GM23338 (cell line): ENCODE measurements around the gene PEPD. TPM values are rescaled to one million over a fixed set of nuclear protein-coding genes. Genes with fewer than 3 reads are reported as not detected.

Experiments used
- ATAC-seq: fragments of 200-7000 bp; cut with Tn5 transposase; 3 replicates; pipeline ENCODE4 v1.9.1; 2020
- DNase-seq: peaks from one replicate; pipeline ENCODE4 v3.0.0-alpha.2; 2015; ENCODE audit warnings: low spot score
- H2AFZ ChIP-seq: fragments of 200-600 bp; sonication (generic); 2 replicates; pipeline ENCODE4 v1.8.0; 2016; ENCODE audit warnings: antibody characterized with exemption, mild to moderate bottlenecking, moderate library complexity
- H3F3A ChIP-seq: fragments of 200-600 bp; sonication (generic); replicated peaks from 2 replicates; pipeline ENCODE4 v1.8.0; 2017; ENCODE audit warnings: antibody characterized with exemption, mixed run types, low read depth
- H3K27ac ChIP-seq: fragments of 200-600 bp; sonication (generic); 2 replicates; pipeline ENCODE4 v1.6.1; 2016; ENCODE audit warnings: low read depth
- H3K27me3 ChIP-seq: fragments of 200-600 bp; sonication (generic); 2 replicates; pipeline ENCODE4 v1.8.0; 2016; ENCODE audit warnings: mild to moderate bottlenecking, mixed run types, moderate library complexity; ENCODE audit not compliant: insufficient read depth
- H3K36me3 ChIP-seq: fragments of 200-600 bp; sonication (generic); 2 replicates; pipeline ENCODE4 v1.8.0; 2016; ENCODE audit warnings: mild to moderate bottlenecking; ENCODE audit not compliant: insufficient read depth
- H3K4me1 ChIP-seq: fragments of 200-600 bp; sonication (generic); 2 replicates; pipeline ENCODE4 v1.8.0; 2016; ENCODE audit warnings: mild to moderate bottlenecking, moderate library complexity; ENCODE audit not compliant: insufficient read depth
- H3K4me2 ChIP-seq: fragments of 200-600 bp; sonication (generic); 2 replicates; pipeline ENCODE4 v1.7.1; 2017; ENCODE audit warnings: mixed run types
- H3K4me3 ChIP-seq: fragments of 200-600 bp; sonication (generic); 2 replicates; pipeline ENCODE4 v1.6.1; 2016; ENCODE audit warnings: mixed run types
- H3K79me2 ChIP-seq: fragments of 200-600 bp; sonication (generic); replicated peaks from 2 replicates; pipeline ENCODE4 v1.8.0; 2017; ENCODE audit warnings: mild to moderate bottlenecking; ENCODE audit not compliant: insufficient read depth
- H3K9me2 ChIP-seq: fragments of 200-600 bp; sonication (generic); 2 replicates; pipeline ENCODE4 v1.8.0; 2017; ENCODE audit not compliant: insufficient read depth
- H4K20me1 ChIP-seq: fragments of 200-600 bp; sonication (generic); replicated peaks from 2 replicates; pipeline ENCODE4 v1.8.0; 2017; ENCODE audit warnings: mild to moderate bottlenecking; ENCODE audit not compliant: insufficient read depth
- H3K27ac Mint-ChIP-seq: 2 replicates; pipeline ENCODE4 v1.8.0; 2020; ENCODE audit warnings: inconsistent platforms, mild to moderate bottlenecking, moderate library complexity, mixed read lengths
- H3K27me3 Mint-ChIP-seq: 3 replicates; pipeline ENCODE4 v1.8.0; 2022; ENCODE audit warnings: low read depth, mild to moderate bottlenecking, moderate library complexity, mixed read lengths, inconsistent platforms; ENCODE audit not compliant: insufficient read depth, poor library complexity
- H3K36me3 Mint-ChIP-seq: 3 replicates; pipeline ENCODE4 v1.8.0; 2021; ENCODE audit warnings: low read depth, mild to moderate bottlenecking, inconsistent platforms, moderate library complexity, mixed read lengths
- H3K4me1 Mint-ChIP-seq: 3 replicates; pipeline ENCODE4 v1.8.0; 2020; ENCODE audit warnings: mild to moderate bottlenecking, inconsistent platforms, mixed read lengths
- H3K4me3 Mint-ChIP-seq: 3 replicates; pipeline ENCODE4 v1.8.0; 2021; ENCODE audit warnings: moderate library complexity, mild to moderate bottlenecking, inconsistent platforms, mixed read lengths
- H3K9me3 Mint-ChIP-seq: 3 replicates; pipeline ENCODE4 v1.8.0; 2020; ENCODE audit warnings: moderate library complexity, mild to moderate bottlenecking, inconsistent platforms, mixed read lengths
- CREB1 ChIP-seq: fragments of 250-450 bp; sonication (Bioruptor Pico); IDR thresholded peaks from 2 replicates; pipeline ENCODE4 v1.5.0; 2020; ENCODE audit warnings: low read depth, mild to moderate bottlenecking, moderate library complexity
- CTCF ChIP-seq, 2 experiments: fragments of 200-600 bp in 1 of 2; sonication (generic) in 1 of 2; conservative IDR thresholded peaks; 2 replicates each; pipeline versions ENCODE4 v1.5.1 to v1.6.1; 2016 to 2017; ENCODE audit warnings: antibody characterized with exemption in 2 of 2, low read depth in 2 of 2, mild to moderate bottlenecking in 2 of 2, moderate library complexity in 1 of 2
- EZH2 ChIP-seq: fragments of 200-600 bp; sonication (generic); IDR thresholded peaks from one replicate; pipeline ENCODE4 v1.8.0; 2017; ENCODE audit warnings: antibody characterized with exemption, mild to moderate bottlenecking, low read depth; ENCODE audit not compliant: unreplicated experiment
- EZH2phosphoT487 ChIP-seq: fragments of 200-600 bp; sonication (generic); IDR thresholded peaks from one replicate; pipeline ENCODE4 v1.8.1; 2018; ENCODE audit warnings: antibody characterized with exemption; ENCODE audit not compliant: unreplicated experiment
- JUNB ChIP-seq: IDR thresholded peaks from one replicate; pipeline ENCODE4 v1.6.1; 2016; ENCODE audit warnings: antibody characterized with exemption; ENCODE audit not compliant: unreplicated experiment
- NANOG ChIP-seq: IDR thresholded peaks from 2 replicates; pipeline ENCODE4 v1.6.1; 2016; ENCODE audit warnings: antibody characterized with exemption, borderline replicate concordance
- POLR2AphosphoS5 ChIP-seq: IDR thresholded peaks from 2 replicates; pipeline ENCODE4 v1.6.1; 2016; ENCODE audit warnings: antibody characterized with exemption, low read depth
- REST ChIP-seq: IDR thresholded peaks from one replicate; pipeline ENCODE4 v1.6.1; 2018; ENCODE audit warnings: antibody characterized with exemption; ENCODE audit not compliant: unreplicated experiment
- ZNF114 ChIP-seq: fragments of 250-450 bp; sonication (Bioruptor Pico); IDR thresholded peaks from 2 replicates; pipeline ENCODE4 v1.5.0; 2020; ENCODE audit warnings: mild to moderate bottlenecking, moderate library complexity
- ZNF331 ChIP-seq: fragments of 250-450 bp; sonication (Bioruptor Pico); IDR thresholded peaks from 2 replicates; pipeline ENCODE4 v1.5.0; 2020; ENCODE audit warnings: low read depth, mild to moderate bottlenecking, moderate library complexity
- polyA plus RNA-seq: library from polyadenylated mRNA; unstranded; fragments of >200 nt; fragmentation: Nextera tagmentation; extraction: Ambion mirVana; gene quantifications from 2 replicates; pipeline ENCODE4 v1.2.1, GENCODE V29; 2016
- total RNA-seq: library from RNA; depleted of rRNA; stranded (reverse); fragments of >200 nt; shearing (Covaris generic); gene quantifications from 2 replicates; pipeline ENCODE4 v1.2.3, GENCODE V29; 2014

The PEPD gene
- total and polyA plus RNA-seq, 2 experiments from 2014 or later: 81.7 to 89.2 TPM

- TF ChIP-seq EZH2phosphoT487 (no peak), CREB1 (CRISPR knock-in tag) (no peak), CTCF (conservative IDR thresholded peaks at IDR 0.05; ENCODE audit: low read depth in 2 of 2) (no peak), POLR2AphosphoS5 (no peak)
These were observed 89.6 kb downstream of the PEPD start (continued) for GRCh38 chr19:33432015-33432414.

- no peaks in the 10 kb centered on the region for H3F3A ChIP-seq
- H3K36me3 ChIP-seq: no peaks in the 10 kb centered on the region
- H3K4me2 ChIP-seq: no peak overlapping the region
- no peak overlapping the region for H3K4me3 Mint-ChIP-seq
- peak; percentile 86 for ATAC-seq
- peaks cover 12% of the 10 kb centered on the region for H3K27me3 Mint-ChIP-seq
- peaks cover 4% of the 10 kb centered on the region; the same call in 1 of the 3 replicates for H3K4me1 Mint-ChIP-seq
- H3K9me3 Mint-ChIP-seq: no peaks in the 10 kb centered on the region
- TF ChIP-seq ZNF114 (CRISPR knock-in tag): no peak
- TF ChIP-seq EZH2phosphoT487: no peak
- TF ChIP-seq CREB1 (CRISPR knock-in tag): 0 out of 2 replicates have a peak, but pooled peaks have one; percentile 7
- TF ChIP-seq EZH2: no peak
- TF ChIP-seq CTCF (conservative IDR thresholded peaks at IDR 0.05; ENCODE audit: low read depth in 2 of 2): peak; percentile 89 to 92
- TF ChIP-seq NANOG: no peak
- no peak for TF ChIP-seq REST
- TF ChIP-seq POLR2AphosphoS5: no peak
- no peak for TF ChIP-seq JUNB
- no peak for TF ChIP-seq ZNF331 (CRISPR knock-in tag)
- H3K27ac Mint-ChIP-seq: no peak overlapping the region
- DNase-seq: peak; percentile 79
- H3K9me2 ChIP-seq: no peaks in the 10 kb centered on the region
- no peaks in the 10 kb centered on the region for H3K4me1 ChIP-seq
- H3K4me3 ChIP-seq: no peak overlapping the region
- H2AFZ ChIP-seq: no peak overlapping the region
- H3K27me3 ChIP-seq: no peaks in the 10 kb centered on the region
- no peaks in the 10 kb centered on the region for H3K36me3 Mint-ChIP-seq
- no peaks in the 10 kb centered on the region; the same call in 1 of the 2 replicates for H4K20me1 ChIP-seq
- no peaks in the 10 kb centered on the region for H3K79me2 ChIP-seq
- H3K27ac ChIP-seq: no peak overlapping the region
These were observed 90.8 kb downstream of the PEPD start for GRCh38 chr19:33430674-33431277.
